ENCODE measurements around the gene ELL3.

Gene ELL3

DNA sequence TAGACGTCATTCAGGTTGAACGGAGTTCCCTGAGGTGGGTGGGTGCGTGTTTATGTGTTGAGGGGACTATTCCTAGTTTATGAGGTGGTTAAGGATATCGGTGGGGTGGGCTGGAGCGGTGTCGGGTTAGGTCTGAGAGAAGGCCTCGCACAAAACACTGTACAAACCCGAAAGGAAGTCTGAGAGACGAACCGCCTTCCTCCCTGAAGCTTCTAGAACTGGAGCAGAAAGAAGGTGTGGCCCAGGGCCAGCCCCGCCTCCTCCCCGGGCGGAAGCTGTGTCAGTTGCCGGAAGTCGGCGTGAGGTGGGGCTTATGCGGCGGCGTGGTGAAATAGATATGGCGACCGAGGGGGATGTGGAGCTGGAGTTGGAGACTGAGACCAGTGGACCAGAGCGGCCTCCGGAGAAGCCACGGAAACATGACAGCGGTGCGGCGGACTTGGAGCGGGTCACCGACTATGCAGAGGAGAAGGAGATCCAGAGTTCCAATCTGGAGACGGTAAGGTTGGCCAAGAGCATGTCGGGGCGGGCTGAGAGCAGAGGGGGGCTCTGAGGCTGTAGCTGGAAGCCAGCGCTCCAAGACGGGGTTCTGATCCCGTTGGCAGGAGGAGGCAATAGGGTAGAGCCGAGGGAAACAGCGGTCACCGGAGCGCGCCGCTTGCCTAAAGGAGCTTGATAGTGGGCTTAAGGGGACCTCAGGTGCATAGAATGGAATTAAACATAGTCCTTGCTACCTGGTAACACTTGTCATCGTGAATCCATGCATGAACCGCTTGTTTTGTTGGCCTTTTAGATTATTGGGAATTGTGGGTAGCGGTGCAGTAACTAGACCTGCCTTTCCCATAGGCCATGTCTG lies 23.7 kb upstream of the ELL3 start, which contains the start of gene HYPK:
Gene HYPK (plus strand): TSS at position 314 of the 856 bp plus-strand sequence. CDS start 24 bp downstream, at position 338.
- no peaks in the 10 kb centered on the region for H3K9me3 ChIP-seq (replicated peaks; ENCODE audit: insufficient read depth, low read length)
- H3K4me3 ChIP-seq (ENCODE audit: low read length), result peak within 1 kb of the TSS; percentile 78
- peaks cover 19% of the 10 kb centered on the region for H3K79me2 ChIP-seq (ENCODE audit: low read length)
- H4K20me1 ChIP-seq (ENCODE audit: insufficient read depth, low read length), result no peaks in the 10 kb centered on the region
- peak within 1 kb of the TSS; percentile 61 for H2AFZ ChIP-seq (ENCODE audit: low read length)
- no peaks in the 10 kb centered on the region for H3K27me3 ChIP-seq (replicated peaks; ENCODE audit: insufficient read depth, low read length)
- H3K36me3 ChIP-seq (replicated peaks; ENCODE audit: insufficient read depth, low read length), result peaks cover 4% of the 10 kb centered on the region
- no peaks in the 10 kb centered on the region for H3K9me2 ChIP-seq (replicated peaks; ENCODE audit: insufficient read depth, low read length)
- peaks cover 5% of the 10 kb centered on the region for H3K4me1 ChIP-seq (ENCODE audit: low read length)
- DNase-seq, result peak; percentile 90
- H3K9ac ChIP-seq (ENCODE audit: low read length), result peak within 1 kb of the TSS; percentile 73
- H3K4me2 ChIP-seq (ENCODE audit: low read depth, low read length), result peak within 1 kb of the TSS; percentile 59
- H3F3A ChIP-seq (ENCODE audit: insufficient read depth, low read length), result peaks cover 11% of the 10 kb centered on the region; the same call in 1 of the 2 replicates
- TF ChIP-seq, protein P1, sequence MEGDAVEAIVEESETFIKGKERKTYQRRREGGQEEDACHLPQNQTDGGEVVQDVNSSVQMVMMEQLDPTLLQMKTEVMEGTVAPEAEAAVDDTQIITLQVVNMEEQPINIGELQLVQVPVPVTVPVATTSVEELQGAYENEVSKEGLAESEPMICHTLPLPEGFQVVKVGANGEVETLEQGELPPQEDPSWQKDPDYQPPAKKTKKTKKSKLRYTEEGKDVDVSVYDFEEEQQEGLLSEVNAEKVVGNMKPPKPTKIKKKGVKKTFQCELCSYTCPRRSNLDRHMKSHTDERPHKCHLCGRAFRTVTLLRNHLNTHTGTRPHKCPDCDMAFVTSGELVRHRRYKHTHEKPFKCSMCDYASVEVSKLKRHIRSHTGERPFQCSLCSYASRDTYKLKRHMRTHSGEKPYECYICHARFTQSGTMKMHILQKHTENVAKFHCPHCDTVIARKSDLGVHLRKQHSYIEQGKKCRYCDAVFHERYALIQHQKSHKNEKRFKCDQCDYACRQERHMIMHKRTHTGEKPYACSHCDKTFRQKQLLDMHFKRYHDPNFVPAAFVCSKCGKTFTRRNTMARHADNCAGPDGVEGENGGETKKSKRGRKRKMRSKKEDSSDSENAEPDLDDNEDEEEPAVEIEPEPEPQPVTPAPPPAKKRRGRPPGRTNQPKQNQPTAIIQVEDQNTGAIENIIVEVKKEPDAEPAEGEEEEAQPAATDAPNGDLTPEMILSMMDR (IDR thresholded peaks at IDR 0.05; ENCODE audit: low read length), result no peak
- TF ChIP-seq EZH2phosphoT487 (IDR thresholded peaks at IDR 0.05; ENCODE audit: low read length) (no peak), EZH2 (optimal IDR thresholded peaks at IDR 0.05; ENCODE audit: low read depth, low read length) (no peak)
- H3K27ac ChIP-seq (ENCODE audit: low read length), result peak within 1 kb of the TSS; percentile 9; the same call in 1 of the 2 replicates

DNA sequence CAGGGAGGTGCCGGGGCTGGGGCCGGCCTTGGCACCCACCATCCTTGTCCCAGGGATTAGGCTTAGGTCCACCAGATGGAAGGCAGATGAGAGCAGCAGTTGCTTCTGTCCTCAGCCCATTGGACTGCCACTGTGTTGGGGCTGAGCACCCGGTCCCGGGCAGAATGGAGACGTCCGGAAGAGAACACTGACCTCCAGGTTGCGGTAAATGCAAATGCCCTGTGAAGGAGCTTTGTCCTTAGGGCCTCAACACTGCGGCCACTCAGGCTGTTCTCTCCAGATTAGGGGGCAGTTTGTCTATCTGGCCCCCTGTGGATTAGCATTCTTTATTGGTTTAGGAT lies 23.1 kb upstream of the ELL3 start, which contains the start of gene SERINC4:
Gene SERINC4 (minus strand): TSS at position 276 of the 341 bp plus-strand sequence. CDS start 234 bp downstream, at position 42.
- peak within 1 kb of the TSS; percentile 78 for H3K4me3 ChIP-seq (ENCODE audit: low read length)
- H3K9me3 ChIP-seq (replicated peaks; ENCODE audit: insufficient read depth, low read length), result no peaks in the 10 kb centered on the region
- H3F3A ChIP-seq (ENCODE audit: insufficient read depth, low read length), result peaks cover 11% of the 10 kb centered on the region; the same call in 1 of the 2 replicates
- no peaks in the 10 kb centered on the region for H3K9me2 ChIP-seq (replicated peaks; ENCODE audit: insufficient read depth, low read length)
- H3K4me2 ChIP-seq (ENCODE audit: low read depth, low read length), result peak within 1 kb of the TSS; percentile 59
- H4K20me1 ChIP-seq (ENCODE audit: insufficient read depth, low read length), result no peaks in the 10 kb centered on the region
- H3K9ac ChIP-seq (ENCODE audit: low read length), result peak within 1 kb of the TSS; percentile 73
- H3K27ac ChIP-seq (ENCODE audit: low read length), result peak within 1 kb of the TSS; percentile 9; the same call in 1 of the 2 replicates
- H2AFZ ChIP-seq (ENCODE audit: low read length), result peak within 1 kb of the TSS; percentile 61
- H3K36me3 ChIP-seq (replicated peaks; ENCODE audit: insufficient read depth, low read length), result peaks cover 4% of the 10 kb centered on the region
- H3K27me3 ChIP-seq (replicated peaks; ENCODE audit: insufficient read depth, low read length), result no peaks in the 10 kb centered on the region
- peaks cover 23% of the 10 kb centered on the region for H3K79me2 ChIP-seq (ENCODE audit: low read length)
- no peak for DNase-seq
- TF ChIP-seq, protein P1 (IDR thresholded peaks at IDR 0.05; ENCODE audit: low read length), result no peak
- TF ChIP-seq EZH2 (optimal IDR thresholded peaks at IDR 0.05; ENCODE audit: low read depth, low read length) (no peak), EZH2phosphoT487 (IDR thresholded peaks at IDR 0.05; ENCODE audit: low read length) (no peak)
- peaks cover 5% of the 10 kb centered on the region for H3K4me1 ChIP-seq (ENCODE audit: low read length)

DNA sequence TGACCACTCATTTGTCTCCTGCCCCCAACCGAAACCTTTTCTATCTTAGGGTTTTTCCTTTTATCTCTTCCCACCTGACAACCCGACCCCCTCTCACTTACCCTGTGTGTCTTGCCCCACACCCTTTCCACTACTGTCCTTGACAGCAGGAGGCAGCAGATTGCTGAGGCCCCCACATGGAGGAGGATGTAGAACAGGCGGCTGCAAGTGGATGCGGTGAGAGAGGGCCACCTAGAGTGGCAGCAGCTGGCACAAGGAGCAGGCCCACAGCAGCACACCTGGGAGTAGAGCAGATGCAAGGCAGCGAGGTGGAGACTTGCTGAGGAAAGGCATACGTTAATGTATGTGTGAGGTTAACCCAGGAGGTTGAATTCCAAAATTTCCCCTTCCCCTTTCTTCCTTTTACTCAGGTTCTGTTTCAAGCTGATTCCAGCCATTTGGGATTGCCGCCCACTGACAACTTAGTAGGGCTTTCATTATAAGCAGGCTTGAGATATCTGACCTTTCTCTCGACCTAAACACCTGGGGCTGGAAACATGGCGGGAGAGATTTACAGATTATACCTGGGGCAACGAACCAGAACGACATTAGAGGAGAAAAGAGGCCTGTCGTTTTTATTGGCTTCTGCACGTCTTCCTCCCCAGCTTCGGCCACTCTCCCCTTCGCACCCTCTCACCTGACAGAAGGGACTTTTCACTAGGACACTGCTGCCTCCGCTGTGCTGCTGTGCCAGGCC lies 22.6 kb upstream of the ELL3 start:
- DNase-seq, result no peak
- Histone ChIP-seq H4K20me1 (ENCODE audit: insufficient read depth, low read length) (no peaks in the 10 kb centered on the region), H3K79me2 (ENCODE audit: low read length) (peaks cover 28% of the 10 kb centered on the region), H3K4me2 (ENCODE audit: low read depth, low read length) (no peak overlapping the region), H3K4me1 (ENCODE audit: low read length) (peaks cover 5% of the 10 kb centered on the region), H3K9me2 (replicated peaks; ENCODE audit: insufficient read depth, low read length) (no peaks in the 10 kb centered on the region), H3F3A (ENCODE audit: insufficient read depth, low read length) (peaks cover 11% of the 10 kb centered on the region; the same call in 1 of the 2 replicates), H3K9me3 (replicated peaks; ENCODE audit: insufficient read depth, low read length) (no peaks in the 10 kb centered on the region), H3K27me3 (replicated peaks; ENCODE audit: insufficient read depth, low read length) (no peaks in the 10 kb centered on the region), H3K36me3 (replicated peaks; ENCODE audit: insufficient read depth, low read length) (peaks cover 4% of the 10 kb centered on the region), H3K27ac (ENCODE audit: low read length) (no peak overlapping the region), H3K4me3 (ENCODE audit: low read length) (no peak overlapping the region), H2AFZ (ENCODE audit: low read length) (no peak overlapping the region), H3K9ac (ENCODE audit: low read length) (no peak overlapping the region)
- TF ChIP-seq EZH2phosphoT487 (IDR thresholded peaks at IDR 0.05; ENCODE audit: low read length) (no peak), EZH2 (optimal IDR thresholded peaks at IDR 0.05; ENCODE audit: low read depth, low read length) (no peak)
- TF ChIP-seq, protein P1 (IDR thresholded peaks at IDR 0.05; ENCODE audit: low read length), result no peak

Data from MM.1S (cell line).